GM12865 (cell line): ENCODE results near the gene TPRX1.

ENCODE experiments used
- DNase-seq: peaks from one replicate; pipeline ENCODE4 v3.0.0; 2010; ENCODE audit warnings: low read depth
- H3K4me3 ChIP-seq: 2 replicates; pipeline ENCODE4 v1.5.1; 2011; ENCODE audit warnings: mild to moderate bottlenecking, low read depth, low read length, control low read depth
- TF ChIP-seq, protein P1 (sequence below): IDR thresholded peaks from 2 replicates; pipeline ENCODE4 v1.5.1; 2011; ENCODE audit warnings: low read length, control low read depth, low read depth, inconsistent platforms; ENCODE audit not compliant: insufficient read depth; ENCODE audit errors: missing control alignments

The TPRX1 gene

DNA sequence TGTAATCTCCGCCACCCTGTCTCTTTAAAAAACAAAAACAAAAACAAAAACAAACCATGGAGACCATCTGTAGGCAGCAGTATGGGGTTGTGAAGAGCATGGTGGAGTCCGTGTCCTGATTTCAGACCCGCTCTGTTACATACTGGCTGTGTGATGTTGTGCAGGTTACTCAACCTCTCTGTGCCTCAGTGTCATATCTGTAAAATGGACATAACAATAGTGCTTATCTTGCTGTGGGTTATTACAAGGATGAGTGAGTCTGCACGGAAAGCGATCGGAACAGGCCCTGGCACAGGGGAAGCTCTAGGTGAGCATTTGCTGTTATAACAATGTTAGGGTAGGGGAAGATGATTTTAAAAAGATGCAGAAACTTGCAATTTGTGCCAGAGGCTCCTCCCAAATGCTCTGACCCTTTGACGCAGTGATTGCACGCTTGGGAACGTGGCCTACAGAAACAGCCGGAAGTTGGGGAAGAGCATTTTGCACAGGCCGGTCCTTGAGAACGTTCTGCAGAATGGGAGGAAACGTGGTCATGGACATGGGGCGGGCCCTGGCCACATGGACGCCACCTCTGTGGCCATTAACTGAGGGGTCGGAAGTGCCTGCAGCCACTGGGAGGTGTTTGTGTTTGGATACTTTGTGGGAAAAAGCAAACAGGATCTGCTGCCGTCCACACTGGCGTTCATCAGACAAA lies 41.6 kb downstream of the TPRX1 start:
- DNase-seq: no peak
- no peak overlapping the region for H3K4me3 ChIP-seq
- TF ChIP-seq, protein P1, sequence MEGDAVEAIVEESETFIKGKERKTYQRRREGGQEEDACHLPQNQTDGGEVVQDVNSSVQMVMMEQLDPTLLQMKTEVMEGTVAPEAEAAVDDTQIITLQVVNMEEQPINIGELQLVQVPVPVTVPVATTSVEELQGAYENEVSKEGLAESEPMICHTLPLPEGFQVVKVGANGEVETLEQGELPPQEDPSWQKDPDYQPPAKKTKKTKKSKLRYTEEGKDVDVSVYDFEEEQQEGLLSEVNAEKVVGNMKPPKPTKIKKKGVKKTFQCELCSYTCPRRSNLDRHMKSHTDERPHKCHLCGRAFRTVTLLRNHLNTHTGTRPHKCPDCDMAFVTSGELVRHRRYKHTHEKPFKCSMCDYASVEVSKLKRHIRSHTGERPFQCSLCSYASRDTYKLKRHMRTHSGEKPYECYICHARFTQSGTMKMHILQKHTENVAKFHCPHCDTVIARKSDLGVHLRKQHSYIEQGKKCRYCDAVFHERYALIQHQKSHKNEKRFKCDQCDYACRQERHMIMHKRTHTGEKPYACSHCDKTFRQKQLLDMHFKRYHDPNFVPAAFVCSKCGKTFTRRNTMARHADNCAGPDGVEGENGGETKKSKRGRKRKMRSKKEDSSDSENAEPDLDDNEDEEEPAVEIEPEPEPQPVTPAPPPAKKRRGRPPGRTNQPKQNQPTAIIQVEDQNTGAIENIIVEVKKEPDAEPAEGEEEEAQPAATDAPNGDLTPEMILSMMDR: no peak

DNA sequence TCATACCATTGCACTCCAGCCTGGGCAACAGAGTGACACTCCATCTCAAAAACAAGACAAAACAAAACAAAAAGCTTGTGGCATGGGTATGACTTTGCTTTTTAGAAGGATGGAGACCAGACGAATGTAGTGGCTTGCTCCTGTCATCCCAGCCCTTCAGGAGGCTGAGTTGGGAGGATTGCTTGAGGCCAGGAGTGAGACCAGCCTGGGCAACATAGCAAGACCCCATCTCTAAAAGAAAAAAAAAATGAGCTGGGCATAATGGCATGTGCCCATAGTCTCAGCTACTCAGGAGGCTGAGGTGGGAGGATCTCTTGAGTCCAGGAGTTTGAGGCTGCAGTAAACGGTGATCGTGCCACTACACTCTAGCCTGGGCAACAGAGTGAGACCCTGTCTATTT lies 42.2 kb downstream of the TPRX1 start:
- no peak for DNase-seq
- TF ChIP-seq, protein P1: no peak
- H3K4me3 ChIP-seq: no peak overlapping the region

DNA sequence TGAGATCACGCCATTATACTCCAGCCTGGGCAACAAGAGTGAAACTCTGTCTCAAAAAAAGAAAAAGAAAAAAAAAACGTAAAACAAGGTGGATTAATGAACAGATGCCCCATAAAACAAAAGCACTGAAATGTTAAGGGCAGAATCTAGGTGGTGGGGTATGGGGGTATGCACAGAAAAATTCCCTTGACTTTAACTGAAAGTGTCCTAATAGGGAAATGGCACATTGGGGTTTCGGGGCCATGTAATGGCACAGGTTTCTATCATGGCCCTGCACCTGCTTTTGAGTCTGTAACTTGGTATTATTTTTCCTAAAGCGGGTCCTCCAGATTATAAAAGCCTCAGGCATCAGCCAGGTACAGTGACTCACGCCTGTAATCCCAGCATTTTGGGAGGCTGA lies 42.8 kb downstream of the TPRX1 start:
- no peak overlapping the region for H3K4me3 ChIP-seq
- DNase-seq: no peak
- TF ChIP-seq, protein P1: no peak

DNA sequence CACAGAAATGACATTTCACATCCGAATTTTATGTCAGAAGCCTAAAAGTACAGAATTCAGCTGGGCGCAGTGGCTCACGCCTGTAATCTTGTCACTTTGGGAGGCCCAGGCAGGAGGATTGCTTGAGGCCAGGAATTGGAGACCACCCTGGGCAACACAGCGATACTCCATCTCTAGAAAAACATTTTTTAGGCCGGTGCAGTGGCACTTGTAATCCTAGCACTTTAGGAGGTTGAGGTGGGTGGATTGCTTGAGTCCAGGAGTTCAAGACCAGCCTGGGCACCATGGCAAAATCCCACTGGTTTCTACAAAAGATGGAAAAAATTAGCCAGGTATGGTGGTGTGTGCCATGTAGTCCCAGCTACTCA lies 43.7 kb downstream of the TPRX1 start:
- no peak for DNase-seq
- H3K4me3 ChIP-seq: no peak overlapping the region
- TF ChIP-seq, protein P1: no peak

DNA sequence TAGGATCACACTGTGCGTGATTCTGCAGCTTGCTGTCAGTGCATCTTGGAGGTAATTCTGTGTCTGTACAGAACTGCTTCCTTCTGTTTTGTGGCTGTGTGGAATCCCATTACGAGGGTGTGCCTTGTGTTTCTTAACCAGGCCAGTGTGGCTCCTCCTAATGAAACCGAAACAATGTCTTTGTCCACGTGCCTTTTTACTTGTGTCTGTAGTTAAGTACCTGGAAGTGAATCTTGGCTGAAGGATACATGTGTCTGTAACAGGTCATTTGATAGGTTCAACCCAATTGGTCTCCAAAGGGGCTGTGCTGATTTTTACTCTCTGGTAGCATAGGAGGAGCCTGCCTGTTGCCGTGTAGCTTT lies 45.9 kb downstream of the TPRX1 start:
- TF ChIP-seq, protein P1: no peak
- DNase-seq: no peak

DNA sequence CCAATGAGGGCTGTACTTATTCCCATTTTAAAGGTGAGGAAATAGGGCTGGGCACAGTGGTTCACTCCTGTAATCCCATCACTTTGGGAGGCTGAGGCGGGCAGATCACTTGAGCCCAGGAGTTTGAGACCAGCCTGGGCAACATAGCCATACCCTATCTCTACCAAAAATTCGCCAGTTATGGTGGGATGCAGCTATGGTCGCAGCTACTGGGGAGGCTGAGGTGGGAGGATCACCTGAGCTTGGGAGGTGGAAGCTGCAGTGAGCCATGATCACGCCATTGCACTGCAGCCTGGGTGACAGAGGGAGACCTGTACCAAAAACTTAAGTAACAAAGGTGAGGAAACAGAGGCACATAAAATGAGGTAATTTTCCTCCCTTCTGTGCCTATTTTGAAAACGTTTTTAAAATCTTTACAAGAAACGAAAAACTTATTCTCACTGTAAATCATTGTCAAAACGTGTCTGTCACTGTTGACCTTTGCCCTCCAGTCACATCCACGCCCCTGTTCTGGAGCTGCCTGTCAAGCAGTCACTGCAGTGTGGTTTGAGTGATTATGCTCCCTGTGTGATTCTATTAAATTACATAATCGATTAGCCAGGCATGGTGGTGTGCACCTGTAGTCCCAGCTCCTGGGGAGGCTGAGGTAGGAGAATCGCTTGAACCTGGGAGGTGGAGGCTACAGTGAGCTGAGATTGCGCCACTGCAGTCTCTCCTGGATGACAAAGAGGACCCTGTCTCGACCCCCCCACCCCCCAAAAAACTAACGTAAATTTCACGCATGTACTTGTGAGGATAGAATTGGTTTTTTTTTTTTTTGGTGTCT lies 46.5 kb downstream of the TPRX1 start:
- no peak for DNase-seq
- no peak overlapping the region for H3K4me3 ChIP-seq
- TF ChIP-seq, protein P1: no peak

More for the DNA sequence above, 45.9 kb downstream of the TPRX1 start:
- no peak overlapping the region for H3K4me3 ChIP-seq
